GM12875 (cell line): ENCODE results near the gene MAT2A.
"Not testable (repeated sequence)": the region's sequence is repeated elsewhere in the genome, so short reads cannot be mapped to it uniquely, and the experiment has no call there.

Experiments
- H3K4me3 ChIP-seq: one replicate; pipeline ENCODE4 v1.5.1; 2011; ENCODE audit warnings: low read depth, low read length, control low read depth
- CTCF ChIP-seq: IDR thresholded peaks from 2 replicates; pipeline ENCODE4 v1.5.1; 2011; ENCODE audit warnings: low read depth, mild to moderate bottlenecking, control low read depth, inconsistent platforms, low read length, moderate library complexity, borderline replicate concordance; ENCODE audit not compliant: insufficient read depth

Gene MAT2A

GRCh38 chr2:85541753-85542457 lies 2.9 kb downstream of the MAT2A start:
- H3K4me3 ChIP-seq = no peak overlapping the region
- TF ChIP-seq CTCF = no peak

GRCh38 chr2:85542777-85543176 lies 3.8 kb downstream of the MAT2A start:
- no peak for TF ChIP-seq CTCF
- no peak overlapping the region for H3K4me3 ChIP-seq

- not testable (repeated sequence) for H3K4me3 ChIP-seq
Measured at GRCh38 chr2:85544254-85544691, 5.3 kb downstream of the MAT2A start.

- not testable (repeated sequence) for H3K4me3 ChIP-seq
Measured at GRCh38 chr2:85544915-85545779, 6.2 kb downstream of the MAT2A start.

GRCh38 chr2:85545780-85546240 lies 6.8 kb downstream of the MAT2A start:
- no peak for TF ChIP-seq CTCF
- no peak overlapping the region for H3K4me3 ChIP-seq

GRCh38 chr2:85547089-85547858 lies 8.3 kb downstream of the MAT2A start:
- no peak overlapping the region for H3K4me3 ChIP-seq
- no peak for TF ChIP-seq CTCF

GRCh38 chr2:85547859-85548607 lies 9.1 kb downstream of the MAT2A start:
- no peak overlapping the region for H3K4me3 ChIP-seq
- no peak for TF ChIP-seq CTCF
